ENCODE measurements around the gene MYZAP. TPM values are rescaled to one million over a fixed set of nuclear protein-coding genes. Genes with fewer than 3 reads are reported as not detected.

MYZAP gene
- total RNA-seq, 1 experiment from 2014 or later: 5.9 TPM

- H3K79me2 ChIP-seq (ENCODE audit: low read depth): no peaks in the 10 kb centered on the region
- DNase-seq: no peak
- H3K27me3 ChIP-seq (ENCODE audit: insufficient read depth, low read depth): no peaks in the 10 kb centered on the region
- no peaks in the 10 kb centered on the region for H3K9me3 ChIP-seq (ENCODE audit: insufficient read depth, low read depth)
- BruUV-seq (replicated peaks): no TSS peak
- no peak overlapping the region for H2AFZ ChIP-seq
- H3K27ac ChIP-seq: no peak overlapping the region
- no peaks in the 10 kb centered on the region for H3K36me3 ChIP-seq (ENCODE audit: low read depth)
- H3K9me2 ChIP-seq (ENCODE audit: insufficient read depth): no peaks in the 10 kb centered on the region
- POLR2A ChIA-PET (ENCODE audit: unreplicated experiment): no interaction called here
- no peak overlapping the region for H3K4me2 ChIP-seq
- no peak for TF ChIP-seq CTCF (conservative IDR thresholded peaks at IDR 0.05)
- TF ChIP-seq EZH2 (IDR thresholded peaks at IDR 0.05; ENCODE audit: low read depth): no peak
- no peak overlapping the region for H3K4me3 ChIP-seq
- intact Hi-C loops (cut with micrococcal nuclease; ENCODE audit: unreplicated experiment): loop anchor here (5.0 kb wide), 1 partner anchor 121 kb away; no protein-coding TSS in a partner anchor
- CTCF ChIA-PET: no interaction called here
- no peaks in the 10 kb centered on the region for H3F3A ChIP-seq (ENCODE audit: insufficient read depth, low read depth)
- H4K20me1 ChIP-seq (ENCODE audit: insufficient read depth): no peaks in the 10 kb centered on the region
- no peaks in the 10 kb centered on the region for H3K4me1 ChIP-seq (replicated peaks; ENCODE audit: insufficient read depth)
Measured at GRCh38 chr15:57730876-57731275, 139.2 kb downstream of the MYZAP start.

- Histone ChIP-seq H4K20me1 (ENCODE audit: insufficient read depth) (no peaks in the 10 kb centered on the region), H3K4me2 (no peak overlapping the region), H3K4me1 (replicated peaks; ENCODE audit: insufficient read depth) (no peaks in the 10 kb centered on the region), H3K4me3 (no peak overlapping the region), H3K27me3 (ENCODE audit: insufficient read depth, low read depth) (no peaks in the 10 kb centered on the region), H3K27ac (no peak overlapping the region), H3K9me3 (ENCODE audit: insufficient read depth, low read depth) (no peaks in the 10 kb centered on the region), H2AFZ (no peak overlapping the region), H3K9me2 (ENCODE audit: insufficient read depth) (no peaks in the 10 kb centered on the region), H3K36me3 (ENCODE audit: low read depth) (no peaks in the 10 kb centered on the region), H3K79me2 (ENCODE audit: low read depth) (no peaks in the 10 kb centered on the region), H3F3A (ENCODE audit: insufficient read depth, low read depth) (no peaks in the 10 kb centered on the region)
- POLR2A ChIA-PET (ENCODE audit: unreplicated experiment): no interaction called here
- no TSS peak for BruUV-seq (replicated peaks)
- DNase-seq: no peak
- CTCF ChIA-PET: interaction anchor here (0.6 to 1.1 kb wide), 4 partner anchors 10 to 435 kb away, joined by 3 to 5 read pairs (median 4); no protein-coding TSS in a partner anchor
- intact Hi-C loops (cut with micrococcal nuclease; ENCODE audit: unreplicated experiment): loop anchor here (1.0 to 5.0 kb wide), 2 partner anchors 121 to 170 kb away; no protein-coding TSS in a partner anchor
- TF ChIP-seq CTCF (conservative IDR thresholded peaks at IDR 0.05): no peak
Measured at GRCh38 chr15:57731530-57732103, 139.9 kb downstream of the MYZAP start.

GRCh38 chr15:57732526-57733331, 141.0 kb downstream of the MYZAP start:
- Histone ChIP-seq H3F3A (ENCODE audit: insufficient read depth, low read depth) (no peaks in the 10 kb centered on the region), H3K27ac (no peak overlapping the region), H2AFZ (no peak overlapping the region), H3K4me1 (replicated peaks; ENCODE audit: insufficient read depth) (no peaks in the 10 kb centered on the region), H3K4me2 (no peak overlapping the region), H3K9me2 (ENCODE audit: insufficient read depth) (no peaks in the 10 kb centered on the region), H3K36me3 (ENCODE audit: low read depth) (no peaks in the 10 kb centered on the region), H3K79me2 (ENCODE audit: low read depth) (no peaks in the 10 kb centered on the region), H3K9me3 (ENCODE audit: insufficient read depth, low read depth) (no peaks in the 10 kb centered on the region), H4K20me1 (ENCODE audit: insufficient read depth) (no peaks in the 10 kb centered on the region), H3K4me3 (no peak overlapping the region), H3K27me3 (ENCODE audit: insufficient read depth, low read depth) (no peaks in the 10 kb centered on the region)
- POLR2A ChIA-PET (ENCODE audit: unreplicated experiment): no interaction called here
- CTCF ChIA-PET: interaction anchor here (1.0 kb wide), 1 partner anchor 70 kb away, joined by 3 read pairs; no protein-coding TSS in a partner anchor
- TF ChIP-seq CTCF (conservative IDR thresholded peaks at IDR 0.05) (peak; percentile 85), EZH2 (IDR thresholded peaks at IDR 0.05; ENCODE audit: low read depth) (no peak)
- intact Hi-C loops (cut with micrococcal nuclease; ENCODE audit: unreplicated experiment): loop anchor here (1.0 to 5.0 kb wide), 2 partner anchors 120 to 171 kb away; no protein-coding TSS in a partner anchor
- BruUV-seq (replicated peaks): no TSS peak
- DNase-seq: peak in 1 of 2 experiments; percentile 45

Measured in PC-9 (cell line).